Measurements from ENCODE around the gene FAT2.

The FAT2 gene

GRCh38 chr5:151553130-151553670, 37.9 kb downstream of the FAT2 start:
- no peak for DNase-seq (ENCODE audit: low spot score)

DNA sequence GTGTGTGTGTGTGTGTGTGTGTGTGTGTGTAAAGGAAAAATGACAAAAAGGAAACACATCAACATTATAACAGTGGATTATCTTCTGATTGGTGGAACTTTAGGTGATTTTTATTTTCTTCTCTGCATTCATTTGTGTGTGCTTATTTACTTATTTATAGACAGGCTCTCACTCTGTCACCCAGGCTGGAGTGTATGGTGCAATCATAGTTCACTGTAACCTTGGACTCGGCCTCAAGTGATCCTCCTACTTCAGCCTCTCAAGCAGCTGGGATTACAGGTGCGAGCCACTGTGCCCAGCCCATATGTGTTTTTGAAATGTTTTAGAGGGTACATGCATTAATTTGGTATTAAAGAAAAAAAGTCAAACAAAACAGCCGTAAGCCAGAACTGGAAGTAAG, 39.1 kb downstream of the FAT2 start:
- no peak for DNase-seq (ENCODE audit: low spot score)

DNA sequence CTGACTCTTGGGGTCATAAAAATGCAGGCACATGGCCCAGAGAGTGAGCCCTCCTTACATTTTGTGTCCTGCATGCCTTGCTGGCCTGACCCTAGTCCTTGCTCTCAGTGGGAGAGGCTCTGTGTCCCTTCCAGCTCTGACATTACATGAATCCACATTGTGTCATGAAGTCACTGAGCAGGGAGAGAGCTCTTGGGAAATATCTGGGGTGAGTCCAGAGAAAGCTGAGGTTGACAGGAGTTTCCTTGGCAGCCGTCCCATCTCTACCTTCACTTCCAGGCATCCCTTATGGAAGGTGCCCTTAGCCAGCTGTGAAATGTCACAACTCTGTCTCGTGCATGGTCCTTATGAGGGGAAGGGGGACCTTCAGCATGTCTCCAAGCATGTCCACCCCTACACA, 41.0 kb downstream of the FAT2 start:
- no peak for DNase-seq (ENCODE audit: low spot score)

DNA sequence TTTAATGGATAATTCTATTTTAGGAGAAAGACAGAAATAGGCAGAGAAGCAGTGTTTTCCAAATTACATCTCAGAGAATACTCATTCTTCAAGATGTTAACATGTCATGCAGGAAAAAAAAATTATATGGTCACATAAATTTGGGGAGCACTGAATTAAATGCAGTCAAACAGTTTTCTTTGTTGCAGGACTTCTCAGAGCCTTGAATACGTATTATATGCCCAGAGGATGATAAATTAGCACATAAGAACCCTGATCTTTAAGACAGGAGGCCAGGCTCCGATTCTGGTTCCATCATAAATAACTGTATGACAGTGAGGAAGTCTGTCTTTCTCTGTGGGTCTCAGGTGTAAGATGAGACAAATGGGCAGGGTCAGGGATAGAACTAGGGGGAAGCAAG, 41.4 kb downstream of the FAT2 start:
- DNase-seq (ENCODE audit: low spot score), result no peak

- DNase-seq (ENCODE audit: low spot score), result no peak
These were observed 43.8 kb downstream of the FAT2 start for GRCh38 chr5:151547364-151547763.

- DNase-seq (ENCODE audit: low spot score), result no peak
These were observed 49.6 kb downstream of the FAT2 start for GRCh38 chr5:151541571-151541970.

All from kidney tubule cell (primary cell).